Measurements from ENCODE around the gene GPER1. TPM values are rescaled to one million over a fixed set of nuclear protein-coding genes. Genes with fewer than 3 reads are reported as not detected.

The GPER1 gene
- total and polyA plus RNA-seq, 2 donors = 1.9 to 12.7 TPM

- DNase-seq (ENCODE audit: extremely low spot score) = no peak
- 63% methylated on average over 14 of the region's 14 CpGs for WGBS
- Histone ChIP-seq H3K27ac (ENCODE audit: low read depth) (no peak overlapping the region), H3K4me3 (ENCODE audit: low read depth, low read length) (no peak overlapping the region), H3K4me1 (ENCODE audit: insufficient read depth) (no peaks in the 10 kb centered on the region), H3K36me3 (ENCODE audit: insufficient read depth) (no peaks in the 10 kb centered on the region)
Measured at GRCh38 chr7:1093502-1093843, 5.6 kb downstream of the GPER1 start.

GRCh38 chr7:1093916-1094508 lies 6.1 kb downstream of the GPER1 start:
- H3K36me3 ChIP-seq (ENCODE audit: insufficient read depth) = no peaks in the 10 kb centered on the region
- WGBS = 91% methylated on average over 20 of the region's 20 CpGs
- no peak overlapping the region for H3K4me3 ChIP-seq (ENCODE audit: low read depth, low read length)
- no peak overlapping the region for H3K27ac ChIP-seq (ENCODE audit: low read depth)
- DNase-seq (ENCODE audit: extremely low spot score) = no peak
- no peaks in the 10 kb centered on the region for H3K4me1 ChIP-seq (ENCODE audit: insufficient read depth)

DNA sequence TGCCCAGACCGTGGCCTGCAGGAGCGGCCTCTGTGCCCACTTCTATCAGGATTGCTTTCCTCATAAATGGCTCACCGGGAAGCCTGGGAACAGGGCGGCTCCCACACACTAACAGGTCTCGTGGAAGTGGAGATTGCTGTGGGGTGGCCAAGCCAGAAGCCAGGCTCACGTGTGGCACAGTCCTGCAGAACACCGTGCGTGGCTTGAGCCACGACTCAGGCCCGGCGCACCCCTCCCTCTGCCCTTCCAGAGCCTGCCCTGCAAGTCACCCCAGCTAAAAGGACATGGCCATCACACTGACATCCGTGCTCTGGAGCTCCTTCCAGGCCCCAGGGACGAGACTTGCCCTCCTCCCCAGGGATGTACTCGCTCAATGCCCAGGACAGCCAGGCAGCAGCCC lies 7.0 kb downstream of the GPER1 start:
- H3K27ac ChIP-seq (ENCODE audit: low read depth) = no peak overlapping the region
- H3K4me1 ChIP-seq (ENCODE audit: insufficient read depth) = no peaks in the 10 kb centered on the region
- WGBS = 87% methylated on average over 14 of the region's 14 CpGs
- H3K36me3 ChIP-seq (ENCODE audit: insufficient read depth) = no peaks in the 10 kb centered on the region
- DNase-seq (ENCODE audit: extremely low spot score) = no peak
- H3K4me3 ChIP-seq (ENCODE audit: low read depth, low read length) = no peak overlapping the region

DNA sequence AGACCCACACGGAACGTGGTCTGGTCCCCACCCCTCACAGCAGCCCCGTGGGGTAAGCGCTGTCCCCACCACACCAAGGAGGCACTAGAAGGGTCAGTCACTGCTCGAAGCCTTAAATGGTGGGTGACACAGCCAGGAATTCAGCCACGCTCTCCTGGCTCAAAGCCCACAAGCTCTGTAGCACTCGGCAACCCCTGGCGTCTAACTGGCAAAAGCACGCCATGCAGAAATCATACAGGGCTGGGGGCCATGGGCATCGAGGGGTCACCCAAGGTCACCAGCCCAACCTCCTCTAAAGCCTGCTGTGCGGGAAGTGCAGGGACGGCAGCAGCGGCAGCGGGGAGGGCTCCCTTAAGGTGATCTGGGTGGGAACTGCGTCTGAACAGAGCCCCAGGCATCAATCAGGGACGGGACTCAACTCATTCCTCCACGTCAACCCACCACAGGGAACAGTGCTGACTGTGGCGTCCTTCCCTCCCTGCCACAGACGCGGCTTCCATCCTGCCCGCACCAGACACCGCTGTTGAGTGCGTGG lies 7.8 kb downstream of the GPER1 start:
- Histone ChIP-seq H3K4me1 (ENCODE audit: insufficient read depth) (no peaks in the 10 kb centered on the region), H3K27ac (ENCODE audit: low read depth) (no peak overlapping the region), H3K4me3 (ENCODE audit: low read depth, low read length) (no peak overlapping the region), H3K36me3 (ENCODE audit: insufficient read depth) (no peaks in the 10 kb centered on the region)
- DNase-seq (ENCODE audit: extremely low spot score) = no peak
- WGBS = 66% methylated on average over 23 of the region's 23 CpGs

GRCh38 chr7:1096156-1097119 lies 8.5 kb downstream of the GPER1 start:
- Histone ChIP-seq H3K27ac (ENCODE audit: low read depth) (no peak overlapping the region), H3K4me3 (ENCODE audit: low read depth, low read length) (no peak overlapping the region), H3K36me3 (ENCODE audit: insufficient read depth) (no peaks in the 10 kb centered on the region), H3K4me1 (ENCODE audit: insufficient read depth) (no peaks in the 10 kb centered on the region)
- WGBS = 68% methylated on average over 44 of the region's 44 CpGs
- peak; percentile 48 for DNase-seq (ENCODE audit: extremely low spot score)

- Histone ChIP-seq H3K4me1 (ENCODE audit: insufficient read depth) (no peaks in the 10 kb centered on the region), H3K27ac (ENCODE audit: low read depth) (no peak overlapping the region), H3K4me3 (ENCODE audit: low read depth, low read length) (no peak overlapping the region), H3K36me3 (ENCODE audit: insufficient read depth) (no peaks in the 10 kb centered on the region)
- no peak for DNase-seq (ENCODE audit: extremely low spot score)
- WGBS = 92% methylated on average over 13 of the region's 13 CpGs
Measured at GRCh38 chr7:1097120-1097504, 9.2 kb downstream of the GPER1 start.

DNA sequence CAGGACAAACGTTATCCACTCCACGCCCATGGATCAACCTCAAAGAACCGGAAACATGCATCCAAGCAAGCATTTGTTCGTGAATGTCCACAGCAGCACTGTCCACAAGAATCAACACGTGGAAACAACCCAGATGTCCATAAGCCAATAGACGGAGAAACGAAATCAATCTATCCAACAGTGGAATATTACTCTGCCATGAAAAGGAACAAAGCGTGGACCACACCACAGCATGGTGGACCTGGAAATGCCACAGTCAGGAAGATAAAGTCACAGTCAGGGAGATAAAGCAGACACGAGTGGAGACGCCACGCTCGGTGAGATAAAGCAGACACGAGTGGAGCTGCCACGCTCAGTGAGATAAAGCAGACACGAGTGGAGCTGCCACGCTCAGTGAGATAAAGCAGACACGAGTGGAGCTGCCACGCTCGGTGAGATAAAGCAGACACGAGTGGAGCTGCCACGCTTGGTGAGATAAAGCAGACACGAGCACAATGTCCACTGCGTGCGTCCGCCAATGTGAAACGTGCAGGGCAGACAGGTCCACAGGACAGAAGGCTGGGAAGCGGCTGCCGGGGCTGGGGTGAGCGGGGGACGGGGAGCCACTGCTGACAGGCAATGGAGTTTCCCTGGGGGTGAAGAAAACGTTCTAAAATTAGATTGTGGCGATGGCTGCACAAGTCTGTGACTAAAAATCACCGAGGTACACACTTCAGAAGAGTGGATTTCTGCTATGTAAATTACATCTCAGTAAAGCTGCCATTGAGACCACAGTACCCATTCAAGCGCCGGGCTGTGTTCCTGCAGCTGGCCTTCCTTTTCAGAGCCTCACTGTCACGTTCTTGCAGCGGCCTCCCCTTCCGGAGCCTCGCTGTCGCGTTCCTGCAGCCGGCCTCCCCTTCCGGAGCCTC lies 10.6 kb downstream of the GPER1 start:
- no peak for DNase-seq (ENCODE audit: extremely low spot score)
- no peaks in the 10 kb centered on the region for H3K36me3 ChIP-seq (ENCODE audit: insufficient read depth)
- H3K4me3 ChIP-seq (ENCODE audit: low read depth, low read length) = no peak overlapping the region
- WGBS = 93% methylated on average over 43 of the region's 43 CpGs
- H3K4me1 ChIP-seq (ENCODE audit: insufficient read depth) = no peaks in the 10 kb centered on the region
- H3K27ac ChIP-seq (ENCODE audit: low read depth) = no peak overlapping the region

GRCh38 chr7:1099154-1099542 lies 11.2 kb downstream of the GPER1 start:
- 96% methylated on average over 26 of the region's 26 CpGs for WGBS
- Histone ChIP-seq H3K4me1 (ENCODE audit: insufficient read depth) (no peaks in the 10 kb centered on the region), H3K36me3 (ENCODE audit: insufficient read depth) (no peaks in the 10 kb centered on the region), H3K4me3 (ENCODE audit: low read depth, low read length) (no peak overlapping the region), H3K27ac (ENCODE audit: low read depth) (no peak overlapping the region)
- no peak for DNase-seq (ENCODE audit: extremely low spot score)

- H3K36me3 ChIP-seq (ENCODE audit: insufficient read depth) = no peaks in the 10 kb centered on the region
- H3K4me1 ChIP-seq (ENCODE audit: insufficient read depth) = no peaks in the 10 kb centered on the region
- H3K4me3 ChIP-seq (ENCODE audit: low read depth, low read length) = no peak overlapping the region
- no peak overlapping the region for H3K27ac ChIP-seq (ENCODE audit: low read depth)
- DNase-seq (ENCODE audit: extremely low spot score) = no peak
- WGBS = 97% methylated on average over 16 of the region's 16 CpGs
Measured at GRCh38 chr7:1099637-1100036, 11.7 kb downstream of the GPER1 start.

GRCh38 chr7:1100386-1100785 lies 12.5 kb downstream of the GPER1 start:
- Histone ChIP-seq H3K27ac (ENCODE audit: low read depth) (no peak overlapping the region), H3K4me3 (ENCODE audit: low read depth, low read length) (no peak overlapping the region), H3K4me1 (ENCODE audit: insufficient read depth) (no peaks in the 10 kb centered on the region), H3K36me3 (ENCODE audit: insufficient read depth) (no peaks in the 10 kb centered on the region)
- DNase-seq (ENCODE audit: extremely low spot score) = no peak
- 82% methylated on average over 14 of the region's 14 CpGs for WGBS

GRCh38 chr7:1100834-1101562 lies 13.1 kb downstream of the GPER1 start:
- Histone ChIP-seq H3K27ac (ENCODE audit: low read depth) (no peak overlapping the region), H3K4me1 (ENCODE audit: insufficient read depth) (no peaks in the 10 kb centered on the region), H3K4me3 (ENCODE audit: low read depth, low read length) (no peak overlapping the region), H3K36me3 (ENCODE audit: insufficient read depth) (no peaks in the 10 kb centered on the region)
- DNase-seq (ENCODE audit: extremely low spot score) = no peak
- 77% methylated on average over 34 of the region's 34 CpGs for WGBS

DNA sequence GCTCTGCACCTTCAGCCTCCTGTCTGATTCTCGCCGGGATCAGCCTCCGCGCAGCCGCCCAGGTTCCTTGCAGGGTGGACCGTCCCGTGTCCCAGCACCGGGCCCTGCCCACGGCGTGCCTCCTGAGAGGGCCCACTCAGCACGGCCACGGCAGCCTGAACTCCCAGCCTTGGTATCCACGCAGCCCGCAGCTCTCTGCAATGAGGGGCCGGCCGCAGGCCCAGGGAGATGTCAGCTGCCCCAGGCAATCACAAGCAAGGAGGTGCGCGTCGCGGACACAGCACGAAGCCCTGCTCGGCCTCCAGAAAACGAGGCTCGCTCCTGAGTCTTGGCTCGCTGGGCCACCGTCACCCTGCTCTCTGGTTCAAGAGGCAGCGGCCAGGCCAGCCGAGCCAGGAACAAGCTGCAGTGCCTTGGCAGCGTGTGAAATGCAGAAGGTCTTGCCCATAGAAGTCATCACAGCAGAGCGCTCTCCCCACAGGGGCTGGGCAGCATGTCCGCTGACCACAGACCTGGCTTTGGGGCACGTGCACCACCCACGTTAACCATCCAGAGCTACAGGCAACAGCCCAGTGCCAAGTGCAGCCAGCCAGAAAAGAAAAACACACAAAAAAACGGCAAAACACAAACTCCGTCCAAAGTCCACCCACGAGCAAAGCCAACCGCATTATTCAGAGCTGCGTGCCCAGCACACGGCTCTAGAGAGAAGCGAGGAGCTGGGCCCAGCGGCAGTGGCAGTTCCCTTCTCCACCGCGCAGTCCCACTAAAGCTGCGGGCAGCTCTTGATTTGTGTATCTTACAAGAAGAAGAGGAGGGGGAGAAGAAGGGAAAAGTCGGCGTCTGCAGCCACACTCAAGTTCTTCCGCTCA lies 13.9 kb downstream of the GPER1 start:
- no peak overlapping the region for H3K27ac ChIP-seq (ENCODE audit: low read depth)

More for the DNA sequence above, 13.9 kb downstream of the GPER1 start:
- H3K4me3 ChIP-seq (ENCODE audit: low read depth, low read length) = no peak overlapping the region
- WGBS = 89% methylated on average over 47 of the region's 47 CpGs
- H3K4me1 ChIP-seq (ENCODE audit: insufficient read depth) = no peaks in the 10 kb centered on the region
- DNase-seq (ENCODE audit: extremely low spot score) = no peak
- no peaks in the 10 kb centered on the region for H3K36me3 ChIP-seq (ENCODE audit: insufficient read depth)

All from urinary bladder (tissue), 4 donors.